ENCODE results near the gene APH1A.
A peak's percentile ranks its signal among the peaks of the same experiment; 100 is the strongest.
"Not testable (repeated sequence)": the region's sequence is repeated elsewhere in the genome, so short reads cannot be mapped to it uniquely, and the experiment has no call there.

The APH1A gene

GRCh38 chr1:150234309-150234565, 34.6 kb downstream of the APH1A start:
- DNase-seq = no peak
- Mint-ChIP-seq H3K27ac (peak overlapping the region; percentile 93), H3K27me3 (ENCODE audit: low read depth, poor library complexity) (peaks cover 6% of the 10 kb centered on the region), H3K9me3 (no peaks in the 10 kb centered on the region), H3K4me1 (peaks cover 23% of the 10 kb centered on the region), H3K36me3 (ENCODE audit: low read depth) (peaks cover 26% of the 10 kb centered on the region), H3K4me3 (no peak overlapping the region)
- TF ChIP-seq CTCF (IDR thresholded peaks at IDR 0.05) = no peak

- no peak for TF ChIP-seq CTCF (IDR thresholded peaks at IDR 0.05)
- Mint-ChIP-seq H3K27me3 (ENCODE audit: low read depth, poor library complexity) (peaks cover 6% of the 10 kb centered on the region), H3K9me3 (no peaks in the 10 kb centered on the region), H3K36me3 (ENCODE audit: low read depth) (peaks cover 32% of the 10 kb centered on the region), H3K27ac (peak overlapping the region; percentile 93), H3K4me1 (peaks cover 23% of the 10 kb centered on the region), H3K4me3 (no peak overlapping the region)
- no peak for DNase-seq
These were observed 35.2 kb downstream of the APH1A start for GRCh38 chr1:150233359-150234308.

GRCh38 chr1:150232921-150233320, 35.9 kb downstream of the APH1A start:
- not testable (repeated sequence) for H3K27me3 Mint-ChIP-seq (ENCODE audit: low read depth, poor library complexity); H3K27ac Mint-ChIP-seq; H3K4me3 Mint-ChIP-seq; H3K9me3 Mint-ChIP-seq; DNase-seq
- peaks cover 39% of the 10 kb centered on the region for H3K36me3 Mint-ChIP-seq (ENCODE audit: low read depth)
- H3K4me1 Mint-ChIP-seq = peaks cover 23% of the 10 kb centered on the region

- H3K4me1 Mint-ChIP-seq = not testable (repeated sequence)
These were observed 40.6 kb downstream of the APH1A start for GRCh38 chr1:150228246-150228645.

GRCh38 chr1:150227228-150227627, 41.6 kb downstream of the APH1A start:
- Mint-ChIP-seq H3K27ac (no peak overlapping the region), H3K4me1 (no peaks in the 10 kb centered on the region), H3K27me3 (ENCODE audit: low read depth, poor library complexity) (no peaks in the 10 kb centered on the region), H3K4me3 (no peak overlapping the region), H3K9me3 (no peaks in the 10 kb centered on the region), H3K36me3 (ENCODE audit: low read depth) (peaks cover 89% of the 10 kb centered on the region)
- no peak for DNase-seq
- no peak for TF ChIP-seq CTCF (IDR thresholded peaks at IDR 0.05)

More at GRCh38 chr1:150228246-150228645, 40.6 kb downstream of the APH1A start:
- not testable (repeated sequence) for H3K9me3 Mint-ChIP-seq; H3K27me3 Mint-ChIP-seq (ENCODE audit: low read depth, poor library complexity); H3K4me3 Mint-ChIP-seq; H3K27ac Mint-ChIP-seq; DNase-seq
- peaks cover 83% of the 10 kb centered on the region for H3K36me3 Mint-ChIP-seq (ENCODE audit: low read depth)

GRCh38 chr1:150226486-150226885, 42.3 kb downstream of the APH1A start:
- no peaks in the 10 kb centered on the region for H3K27me3 Mint-ChIP-seq (ENCODE audit: low read depth, poor library complexity)
- H3K4me1 Mint-ChIP-seq = no peaks in the 10 kb centered on the region
- peaks cover 87% of the 10 kb centered on the region for H3K36me3 Mint-ChIP-seq (ENCODE audit: low read depth)
- no peak overlapping the region for H3K4me3 Mint-ChIP-seq
- no peaks in the 10 kb centered on the region for H3K9me3 Mint-ChIP-seq
- no peak for DNase-seq
- no peak for TF ChIP-seq CTCF (IDR thresholded peaks at IDR 0.05)
- H3K27ac Mint-ChIP-seq = no peak overlapping the region

- Mint-ChIP-seq H3K4me3 (no peak overlapping the region), H3K27me3 (ENCODE audit: low read depth, poor library complexity) (no peaks in the 10 kb centered on the region), H3K36me3 (ENCODE audit: low read depth) (peaks cover 81% of the 10 kb centered on the region), H3K9me3 (no peaks in the 10 kb centered on the region), H3K27ac (no peak overlapping the region), H3K4me1 (no peaks in the 10 kb centered on the region)
- TF ChIP-seq CTCF (IDR thresholded peaks at IDR 0.05) = no peak
- DNase-seq = no peak
These were observed 43.3 kb downstream of the APH1A start for GRCh38 chr1:150225546-150225945.
